ENCODE results near the gene FKBP15.
"Not testable (repeated sequence)": the region's sequence is repeated elsewhere in the genome, so short reads cannot be mapped to it uniquely, and the experiment has no call there.

Gene FKBP15, protein sequence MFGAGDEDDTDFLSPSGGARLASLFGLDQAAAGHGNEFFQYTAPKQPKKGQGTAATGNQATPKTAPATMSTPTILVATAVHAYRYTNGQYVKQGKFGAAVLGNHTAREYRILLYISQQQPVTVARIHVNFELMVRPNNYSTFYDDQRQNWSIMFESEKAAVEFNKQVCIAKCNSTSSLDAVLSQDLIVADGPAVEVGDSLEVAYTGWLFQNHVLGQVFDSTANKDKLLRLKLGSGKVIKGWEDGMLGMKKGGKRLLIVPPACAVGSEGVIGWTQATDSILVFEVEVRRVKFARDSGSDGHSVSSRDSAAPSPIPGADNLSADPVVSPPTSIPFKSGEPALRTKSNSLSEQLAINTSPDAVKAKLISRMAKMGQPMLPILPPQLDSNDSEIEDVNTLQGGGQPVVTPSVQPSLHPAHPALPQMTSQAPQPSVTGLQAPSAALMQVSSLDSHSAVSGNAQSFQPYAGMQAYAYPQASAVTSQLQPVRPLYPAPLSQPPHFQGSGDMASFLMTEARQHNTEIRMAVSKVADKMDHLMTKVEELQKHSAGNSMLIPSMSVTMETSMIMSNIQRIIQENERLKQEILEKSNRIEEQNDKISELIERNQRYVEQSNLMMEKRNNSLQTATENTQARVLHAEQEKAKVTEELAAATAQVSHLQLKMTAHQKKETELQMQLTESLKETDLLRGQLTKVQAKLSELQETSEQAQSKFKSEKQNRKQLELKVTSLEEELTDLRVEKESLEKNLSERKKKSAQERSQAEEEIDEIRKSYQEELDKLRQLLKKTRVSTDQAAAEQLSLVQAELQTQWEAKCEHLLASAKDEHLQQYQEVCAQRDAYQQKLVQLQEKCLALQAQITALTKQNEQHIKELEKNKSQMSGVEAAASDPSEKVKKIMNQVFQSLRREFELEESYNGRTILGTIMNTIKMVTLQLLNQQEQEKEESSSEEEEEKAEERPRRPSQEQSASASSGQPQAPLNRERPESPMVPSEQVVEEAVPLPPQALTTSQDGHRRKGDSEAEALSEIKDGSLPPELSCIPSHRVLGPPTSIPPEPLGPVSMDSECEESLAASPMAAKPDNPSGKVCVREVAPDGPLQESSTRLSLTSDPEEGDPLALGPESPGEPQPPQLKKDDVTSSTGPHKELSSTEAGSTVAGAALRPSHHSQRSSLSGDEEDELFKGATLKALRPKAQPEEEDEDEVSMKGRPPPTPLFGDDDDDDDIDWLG

DNA sequence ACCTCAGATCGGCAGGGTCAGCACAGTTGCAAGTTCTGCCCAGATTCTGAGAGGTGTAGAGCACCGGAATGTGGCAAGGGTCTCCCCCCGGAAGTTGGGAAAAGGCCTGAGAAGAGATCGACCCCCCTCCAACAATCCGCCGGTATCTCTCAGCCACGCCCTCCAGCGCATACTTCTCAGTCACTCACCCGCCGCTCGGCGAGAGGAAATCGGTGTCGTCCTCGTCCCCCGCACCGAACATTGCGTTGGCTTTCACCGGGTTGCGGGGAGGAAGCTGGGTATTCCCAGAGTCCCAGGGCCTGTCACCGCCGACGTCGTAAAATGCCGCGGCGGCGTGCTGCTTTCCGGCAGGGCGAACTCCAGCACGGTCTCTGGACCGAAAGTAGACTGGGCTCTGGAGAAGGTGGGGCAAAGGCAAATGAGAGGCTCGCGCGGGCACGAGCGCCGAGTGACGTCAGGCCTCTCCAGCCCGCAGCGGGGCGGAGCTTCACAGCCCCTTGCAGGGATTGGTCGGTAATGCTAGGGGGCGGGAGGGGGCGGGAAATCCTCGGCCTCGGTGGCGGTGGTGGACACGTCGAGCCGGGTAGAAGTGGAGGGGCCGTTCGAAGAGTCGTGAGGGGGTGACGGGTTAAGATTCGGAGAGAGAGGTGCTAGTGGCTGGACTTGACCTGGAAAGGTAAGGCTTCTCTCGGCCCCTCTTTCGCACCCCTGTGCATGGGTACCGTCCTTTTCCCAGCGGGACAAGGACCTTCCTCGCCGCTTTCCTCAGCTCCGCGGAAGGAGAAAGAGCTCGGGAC is at the start of gene FKBP15, which contains the start of gene SLC31A1:
Gene FKBP15 (minus strand): TSS at position 275 of the 797 bp plus-strand sequence. CDS start 34 bp downstream, at position 241.
Gene SLC31A1 (plus strand): TSS at position 542 of the 797 bp plus-strand sequence. CDS start 34,605 bp downstream, outside the sequence.
- peak; percentile 91 to 93 for DNase-seq

DNA sequence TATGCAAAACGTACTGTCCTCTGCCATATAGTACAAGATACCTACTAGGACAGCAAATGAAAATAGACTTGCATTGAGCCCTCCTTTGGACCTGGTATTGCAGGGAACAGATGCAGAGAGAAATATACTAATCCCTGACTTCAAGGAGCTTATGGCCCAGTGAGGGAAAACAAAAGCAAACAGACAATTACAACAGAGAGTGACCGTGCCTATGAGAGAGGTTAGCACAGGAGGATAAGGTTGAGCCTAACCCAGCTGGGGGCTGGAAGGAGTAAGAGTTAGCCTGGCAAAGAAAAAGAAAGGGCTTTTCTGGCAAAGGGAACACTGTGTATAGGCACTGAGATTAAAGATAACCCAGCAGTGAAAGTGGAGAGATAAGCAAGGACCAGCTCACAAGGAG is 48.8 kb upstream of the FKBP15 start:
- DNase-seq: no peak

- DNase-seq: no peak
Measured at GRCh38 chr9:113269355-113269754, 48.3 kb upstream of the FKBP15 start.

DNA sequence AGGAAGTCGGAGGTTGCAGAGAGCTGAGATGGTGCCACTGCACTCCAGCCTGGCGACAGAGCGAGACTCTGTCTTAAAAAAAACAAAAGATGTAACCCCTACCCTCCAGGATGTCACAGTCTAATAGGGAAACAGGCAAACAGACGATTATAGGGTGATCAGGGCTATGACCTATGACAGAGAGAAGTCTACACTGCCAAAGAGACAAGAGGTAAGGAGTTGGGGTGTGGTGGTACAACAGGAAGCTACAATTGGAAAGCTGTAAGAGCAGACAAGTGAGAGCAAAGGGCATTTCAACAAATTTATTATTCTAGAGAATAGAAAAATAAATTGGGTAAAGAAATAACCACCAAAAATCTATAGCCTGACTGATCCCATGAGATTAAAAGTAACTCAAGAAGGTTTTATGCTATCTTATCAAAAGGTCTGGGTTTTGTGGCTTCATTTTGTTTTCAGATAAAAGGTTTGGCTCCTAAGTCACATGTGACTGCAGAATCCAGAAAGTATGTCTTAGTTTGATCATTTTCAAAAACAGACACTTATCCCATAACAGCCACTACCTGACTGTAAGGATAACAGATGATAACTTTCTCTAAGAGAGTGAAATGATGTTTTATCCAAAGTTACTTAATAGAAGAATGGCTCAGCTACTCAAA is 47.0 kb upstream of the FKBP15 start:
- no peak for DNase-seq

DNA sequence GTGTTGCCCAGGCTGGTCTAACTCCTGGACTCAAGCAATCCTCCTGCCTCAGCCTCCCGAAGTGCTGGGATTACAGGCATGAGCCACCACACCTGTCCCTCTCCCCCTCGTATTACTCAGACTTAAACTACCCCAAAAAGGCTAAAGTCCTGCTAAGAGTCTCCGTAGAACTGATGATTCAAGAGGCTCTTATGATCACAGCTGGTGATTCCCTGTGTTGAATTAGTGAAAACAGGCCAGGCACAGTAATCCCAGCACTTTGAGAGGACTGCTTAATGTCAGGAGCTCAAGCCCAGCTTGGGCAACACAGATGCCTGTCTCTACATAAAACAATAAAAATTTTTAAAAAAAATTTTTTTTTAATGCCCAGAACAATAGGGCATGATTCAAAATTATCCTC is 45.1 kb upstream of the FKBP15 start:
- DNase-seq: no peak

- no peak for DNase-seq
Measured at GRCh38 chr9:113261917-113262671, 41.0 kb upstream of the FKBP15 start.

GRCh38 chr9:113258282-113258681 is 37.2 kb upstream of the FKBP15 start:
- no peak for DNase-seq

DNA sequence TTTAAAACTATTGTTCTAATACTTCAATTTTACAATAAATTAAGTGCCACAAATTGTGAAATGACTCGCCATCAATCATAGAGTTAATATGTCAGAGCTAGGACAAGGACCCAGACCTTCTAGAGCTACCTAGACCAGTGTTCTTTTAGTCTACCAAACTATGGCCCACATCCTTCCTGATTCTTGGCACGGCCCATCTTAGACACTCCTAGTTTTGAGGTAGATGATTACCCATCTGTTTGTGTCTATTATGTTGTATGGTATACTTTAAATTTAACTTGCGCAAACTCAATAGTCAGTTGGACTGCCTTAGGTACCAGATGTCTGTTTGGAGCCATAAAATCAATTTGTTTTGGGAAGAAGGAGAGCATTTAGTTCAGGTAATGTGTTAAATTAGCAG is 36.8 kb upstream of the FKBP15 start:
- DNase-seq: no peak

DNA sequence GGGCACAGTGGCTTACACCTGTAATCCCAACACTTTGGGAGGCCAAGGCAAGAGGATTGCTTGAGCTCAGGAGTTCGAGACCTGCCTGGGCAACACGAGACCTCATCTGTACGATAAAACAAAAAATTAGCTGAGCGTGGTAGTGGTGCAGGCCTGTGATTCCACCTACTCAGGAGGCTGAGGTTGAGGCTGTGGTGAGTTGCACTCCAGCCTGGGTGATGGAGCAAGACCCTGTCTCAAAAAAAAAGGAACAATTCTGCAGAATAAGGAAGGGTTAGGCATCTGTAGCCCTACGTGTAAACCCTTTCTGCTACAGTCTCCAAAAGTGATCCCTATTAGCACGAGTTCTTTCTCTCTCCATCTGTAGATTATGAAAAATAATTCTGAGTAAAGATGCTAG is 34.4 kb upstream of the FKBP15 start:
- no peak for DNase-seq

GRCh38 chr9:113254991-113255390 is 33.9 kb upstream of the FKBP15 start:
- no peak for DNase-seq

DNA sequence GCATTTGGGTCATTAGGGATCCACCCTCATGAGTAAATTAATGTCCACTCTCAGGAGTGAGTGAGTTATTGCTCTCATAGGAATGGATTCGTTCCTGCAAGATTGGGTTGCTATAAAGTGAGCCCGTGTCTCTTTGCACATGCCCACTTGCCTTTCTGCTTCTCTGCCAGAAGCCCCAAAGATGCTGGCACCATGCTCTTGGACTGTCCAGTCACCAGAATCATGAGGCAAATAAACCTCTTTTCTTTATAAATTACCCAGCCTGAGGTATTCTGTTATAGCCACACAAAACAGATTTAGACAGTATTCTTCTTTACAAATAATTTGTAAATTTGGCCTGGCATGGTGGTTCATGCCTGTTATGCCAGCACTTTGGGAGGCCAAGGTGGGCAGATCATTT is 29.7 kb upstream of the FKBP15 start:
- no peak for DNase-seq

GRCh38 chr9:113249661-113250060 is 28.6 kb upstream of the FKBP15 start:
- not testable (repeated sequence) for DNase-seq

DNA sequence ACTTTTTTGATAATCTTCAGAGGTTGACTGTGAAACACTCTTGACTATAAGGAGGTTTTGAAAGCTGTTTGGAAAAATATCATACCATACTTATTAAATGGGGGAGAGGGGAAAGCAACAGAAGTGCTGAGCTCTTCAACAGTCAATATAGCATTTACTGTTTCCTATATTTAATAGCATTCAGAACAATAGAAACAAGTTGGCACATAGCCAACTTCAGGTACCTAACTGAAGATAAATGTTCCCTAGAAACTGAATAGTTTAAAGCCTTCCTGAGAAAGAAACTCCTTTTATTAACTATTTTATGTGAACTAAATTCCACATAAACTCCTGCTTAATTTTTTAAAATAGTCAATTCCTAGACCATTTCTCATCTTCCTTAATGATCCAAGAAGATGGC is 26.6 kb upstream of the FKBP15 start:
- no peak for DNase-seq

- no peak for DNase-seq
Measured at GRCh38 chr9:113246928-113247327, 25.9 kb upstream of the FKBP15 start.

- no peak for DNase-seq
Measured at GRCh38 chr9:113245894-113246293, 24.8 kb upstream of the FKBP15 start.

GRCh38 chr9:113244556-113244955 is 23.5 kb upstream of the FKBP15 start:
- DNase-seq: no peak

- DNase-seq: no peak
Measured at GRCh38 chr9:113241161-113241560, 20.1 kb upstream of the FKBP15 start.

- DNase-seq: no peak
Measured at GRCh38 chr9:113238859-113239232, 17.8 kb upstream of the FKBP15 start.

DNA sequence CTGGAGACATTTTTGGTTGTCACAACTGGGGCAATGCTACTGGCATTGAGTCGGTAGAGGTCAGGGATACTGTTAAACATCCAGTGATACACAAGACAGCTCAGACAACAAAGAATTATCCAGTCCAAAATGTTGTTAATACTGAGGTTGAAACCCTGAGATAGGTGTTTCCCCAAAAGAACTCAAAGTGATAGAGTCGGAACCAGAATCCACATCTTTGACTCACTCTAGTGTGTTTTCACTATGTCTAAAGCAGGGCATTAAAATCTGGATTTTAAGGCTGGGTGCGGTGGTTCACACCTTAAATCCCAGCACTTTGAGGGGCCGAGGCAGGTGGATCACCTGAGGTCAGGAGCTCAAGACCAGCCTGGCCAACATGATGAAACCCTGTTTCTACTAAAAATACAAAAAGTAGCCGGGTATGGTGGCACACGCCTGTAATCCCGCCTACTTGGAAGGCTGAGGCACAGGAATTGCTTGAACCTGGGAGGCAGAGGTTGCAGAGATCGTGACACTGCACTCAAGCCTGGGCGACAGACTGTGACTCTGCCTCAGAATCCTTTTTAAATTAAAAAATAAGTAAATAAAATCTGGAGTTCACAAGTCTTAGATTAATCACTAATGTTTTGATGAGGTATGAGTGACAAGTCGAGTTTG is 17.3 kb upstream of the FKBP15 start:
- no peak for DNase-seq

- no peak for DNase-seq
Measured at GRCh38 chr9:113237026-113237425, 15.9 kb upstream of the FKBP15 start.

Data from cerebellar nuclear complex (tissue), 1 donor.